ENCODE data around the gene LY86. TPM values are rescaled to one million over a fixed set of nuclear protein-coding genes. Genes with fewer than 3 reads are reported as not detected.
A peak's percentile ranks its signal among the peaks of the same experiment; 100 is the strongest.

Gene LY86
- total and polyA plus RNA-seq, 10 of the 15 experiments (the other 5 are each of a cell fraction or from before 2014, with no cell fraction given): 68.2 to 457 (median 128) TPM

GRCh38 chr6:6591778-6592465, 3.4 kb downstream of the LY86 start (continued):
- TF ChIP-seq BCL3 (IDR thresholded peaks at IDR 0.05; ENCODE audit: borderline replicate concordance, insufficient read depth, low read depth, low read length, poor library complexity, severe bottlenecking) (peak; percentile 37), MEF2B (IDR thresholded peaks at IDR 0.05; ENCODE audit: partially characterized antibody, poor library complexity, severe bottlenecking) (peak; percentile 51), NKRF (conservative IDR thresholded peaks at IDR 0.05) (0 out of 2 replicates have a peak, but pooled peaks have one; percentile 15), BACH1 (IDR thresholded peaks at IDR 0.05; ENCODE audit: borderline replicate concordance) (no peak; the same call in 1 of the 2 replicates), JUNB (IDR thresholded peaks at IDR 0.05) (peak; percentile 29), HDGF (IDR thresholded peaks at IDR 0.05) (0 out of 2 replicates have a peak, but pooled peaks have one; percentile 43), PKNOX1 (IDR thresholded peaks at IDR 0.05) (peak; percentile 20; the same call in 1 of the 2 replicates), RUNX3 (IDR thresholded peaks at IDR 0.05; ENCODE audit: low read length) (no peak), PAX5 (IDR thresholded peaks at IDR 0.05; ENCODE audit: borderline replicate concordance, low read depth, low read length) (0 out of 2 replicates have a peak, but pooled peaks have one; percentile 30), CREM (IDR thresholded peaks at IDR 0.05; ENCODE audit: low read depth) (peak; percentile 63; the same call in 1 of the 2 replicates), GABPA (IDR thresholded peaks at IDR 0.05; ENCODE audit: low read depth) (no peak), ELK1 (IDR thresholded peaks at IDR 0.05; ENCODE audit: low read depth, low read length) (no peak), IKZF2 (IDR thresholded peaks at IDR 0.05) (peak; percentile 93 to 94), MEF2A (IDR thresholded peaks at IDR 0.05; ENCODE audit: insufficient read depth, low read depth, low read length) (peak; percentile 63; the same call in 1 of the 2 replicates), ATF7 (IDR thresholded peaks at IDR 0.05; ENCODE audit: low read depth) (peak; percentile 84; the same call in 1 of the 2 replicates), SPI1 (IDR thresholded peaks at IDR 0.05; ENCODE audit: borderline replicate concordance, insufficient read depth, low read depth, low read length) (peak; percentile 93), NFYB (IDR thresholded peaks at IDR 0.05; ENCODE audit: insufficient read depth, low read depth, low read length) (no peak), RELB (IDR thresholded peaks at IDR 0.05; ENCODE audit: low read depth) (peak; percentile 79)

Measured in GM12878 (cell line).